Loucy (cell line): ENCODE results near the gene FAM163B.

Experiments
- EZH2phosphoT487 ChIP-seq: fragments of 200-600 bp; IDR thresholded peaks from 2 replicates; pipeline ENCODE4 v1.6.1; 2018; ENCODE audit warnings: antibody characterized with exemption, mild to moderate bottlenecking, moderate library complexity, borderline replicate concordance
- TF ChIP-seq, protein P1 (sequence below): fragments of 200-600 bp; sonication (generic); conservative IDR thresholded peaks from 2 replicates; pipeline ENCODE4 v1.5.1; 2014; ENCODE audit warnings: mild to moderate bottlenecking, antibody characterized with exemption, low read length

GRCh38 chr9:133612051-133612450 lies 2.9 kb upstream of the FAM163B start:
- TF ChIP-seq, protein P1, sequence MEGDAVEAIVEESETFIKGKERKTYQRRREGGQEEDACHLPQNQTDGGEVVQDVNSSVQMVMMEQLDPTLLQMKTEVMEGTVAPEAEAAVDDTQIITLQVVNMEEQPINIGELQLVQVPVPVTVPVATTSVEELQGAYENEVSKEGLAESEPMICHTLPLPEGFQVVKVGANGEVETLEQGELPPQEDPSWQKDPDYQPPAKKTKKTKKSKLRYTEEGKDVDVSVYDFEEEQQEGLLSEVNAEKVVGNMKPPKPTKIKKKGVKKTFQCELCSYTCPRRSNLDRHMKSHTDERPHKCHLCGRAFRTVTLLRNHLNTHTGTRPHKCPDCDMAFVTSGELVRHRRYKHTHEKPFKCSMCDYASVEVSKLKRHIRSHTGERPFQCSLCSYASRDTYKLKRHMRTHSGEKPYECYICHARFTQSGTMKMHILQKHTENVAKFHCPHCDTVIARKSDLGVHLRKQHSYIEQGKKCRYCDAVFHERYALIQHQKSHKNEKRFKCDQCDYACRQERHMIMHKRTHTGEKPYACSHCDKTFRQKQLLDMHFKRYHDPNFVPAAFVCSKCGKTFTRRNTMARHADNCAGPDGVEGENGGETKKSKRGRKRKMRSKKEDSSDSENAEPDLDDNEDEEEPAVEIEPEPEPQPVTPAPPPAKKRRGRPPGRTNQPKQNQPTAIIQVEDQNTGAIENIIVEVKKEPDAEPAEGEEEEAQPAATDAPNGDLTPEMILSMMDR: no peak
- no peak for TF ChIP-seq EZH2phosphoT487
